BJ (cell line): ENCODE results near the gene CCDC66. TPM values are rescaled to one million over a fixed set of nuclear protein-coding genes. Genes with fewer than 3 reads are reported as not detected.

Experiments
- CTCF ChIA-PET: fragments of 350-600 bp; formaldehyde crosslinking; extraction: SDS; loops from one replicate; lab custom pipeline; 2021; ENCODE audit warnings: antibody characterized with exemption, inconsistent platforms; lab: Yijun Ruan, JAX
- POLR2A ChIA-PET: fragments of 300-600 bp; sonication (Branson Sonifier 250); formaldehyde crosslinking; extraction: SDS; loops from one replicate; lab custom pipeline; 2021; ENCODE audit warnings: antibody characterized with exemption; lab: Charles Lee
- DNase-seq: peaks from one replicate; pipeline ENCODE4 v3.0.0-alpha.2; 2011; ENCODE audit warnings: low read depth
- H3K27me3 ChIP-seq: 2 replicates; pipeline ENCODE4 v1.6.0; 2011; ENCODE audit warnings: low read length; ENCODE audit not compliant: control insufficient read depth, insufficient read depth
- H3K36me3 ChIP-seq: 2 replicates; pipeline ENCODE4 v1.5.1; 2011; ENCODE audit warnings: low read length; ENCODE audit not compliant: control insufficient read depth, insufficient read depth
- H3K4me3 ChIP-seq: 2 replicates; pipeline ENCODE4 v1.5.1; 2011; ENCODE audit warnings: low read depth, mild to moderate bottlenecking, control low read depth, low read length
- CTCF ChIP-seq: IDR thresholded peaks from 2 replicates; pipeline ENCODE4 v1.5.1; 2011; ENCODE audit warnings: low read depth, mild to moderate bottlenecking, control low read depth, inconsistent platforms, low read length, moderate library complexity; ENCODE audit not compliant: insufficient read depth
- polyA plus RNA-seq: library from polyadenylated mRNA; depleted of rRNA; stranded (reverse); fragments of >200 nt; gene quantifications from 2 replicates; pipeline ENCODE4 v1.2.3, GENCODE V29; 2011

CCDC66 gene
- polyA plus RNA-seq, 1 experiment, result 4.7 TPM

GRCh38 chr3:56621681-56622080 lies 64.7 kb downstream of the CCDC66 start:
- no peaks in the 10 kb centered on the region for H3K27me3 ChIP-seq
- DNase-seq, result no peak
- peaks cover 2% of the 10 kb centered on the region for H3K36me3 ChIP-seq
- no peak for TF ChIP-seq CTCF
- ChIA-PET CTCF (no interaction called here), POLR2A (no interaction called here)
- no peak overlapping the region for H3K4me3 ChIP-seq

- no peak for DNase-seq
- POLR2A ChIA-PET, result no interaction called here
- CTCF ChIA-PET, result no interaction called here
Observed at GRCh38 chr3:56622381-56622780, 65.4 kb downstream of the CCDC66 start.

GRCh38 chr3:56624725-56625124 lies 67.8 kb downstream of the CCDC66 start:
- TF ChIP-seq CTCF, result no peak
- peak; percentile 22 for DNase-seq
- Histone ChIP-seq H3K4me3 (no peak overlapping the region), H3K27me3 (no peaks in the 10 kb centered on the region), H3K36me3 (peaks cover 2% of the 10 kb centered on the region)
- POLR2A ChIA-PET, result no interaction called here
- CTCF ChIA-PET, result interaction anchor here (1.3 to 1.5 kb wide), 2 partner anchors 10 to 16 kb away, joined by 4 read pairs; no protein-coding TSS in a partner anchor

More at GRCh38 chr3:56622381-56622780, 65.4 kb downstream of the CCDC66 start:
- H3K27me3 ChIP-seq, result no peaks in the 10 kb centered on the region
- H3K4me3 ChIP-seq, result no peak overlapping the region
- H3K36me3 ChIP-seq, result peaks cover 2% of the 10 kb centered on the region
- TF ChIP-seq CTCF, result no peak

GRCh38 chr3:56629047-56629446 lies 72.1 kb downstream of the CCDC66 start:
- no peak for TF ChIP-seq CTCF
- no peak for DNase-seq
- peaks cover 3% of the 10 kb centered on the region for H3K36me3 ChIP-seq
- H3K4me3 ChIP-seq, result no peak overlapping the region
- ChIA-PET CTCF (interaction anchor here (0.5 kb wide), 1 partner anchor 12 kb away, joined by 3 read pairs; no protein-coding TSS in a partner anchor), POLR2A (no interaction called here)
- H3K27me3 ChIP-seq, result no peaks in the 10 kb centered on the region

GRCh38 chr3:56629451-56629850 lies 72.5 kb downstream of the CCDC66 start:
- POLR2A ChIA-PET, result no interaction called here
- CTCF ChIA-PET, result no interaction called here
- H3K36me3 ChIP-seq, result peaks cover 3% of the 10 kb centered on the region
- DNase-seq, result no peak
- no peak overlapping the region for H3K4me3 ChIP-seq
- H3K27me3 ChIP-seq, result no peaks in the 10 kb centered on the region
- no peak for TF ChIP-seq CTCF
